ENCODE data around the gene HOXC10.

GRCh38 chr12:54028314-54029201 lies 43.6 kb downstream of the HOXC10 start, which contains the start of gene HOXC6:
- TF ChIP-seq POLR2A (IDR thresholded peaks at IDR 0.05; ENCODE audit: borderline replicate concordance, extremely low read depth, insufficient read depth, insufficient read length), result no peak
- no peak for TF ChIP-seq CTCF (IDR thresholded peaks at IDR 0.05 in 2 of 3, conservative IDR thresholded peaks at IDR 0.05 in 1 of 3; ENCODE audit: borderline replicate concordance in 1 of 3, insufficient read depth in 1 of 3, low read depth in 2 of 3, low read length in 2 of 3)
